Measurements from ENCODE around the gene CCDC186.

Gene CCDC186

GRCh38 chr10:114173921-114174694 lies at the start of gene CCDC186:
CCDC186 (minus strand) TSS chr10:114174203; CDS start chr10:114163268, 10,935 bp downstream.
- TF ChIP-seq EZH2phosphoT487 (IDR thresholded peaks at IDR 0.05; ENCODE audit: borderline replicate concordance, low read length) (no peak), CTCF (IDR thresholded peaks at IDR 0.05; ENCODE audit: low read depth, low read length, poor library complexity, severe bottlenecking) (no peak)
- H3K27me3 ChIP-seq (ENCODE audit: control insufficient read depth, low read length) = peaks cover 15% of the 10 kb centered on the region
- H3F3A ChIP-seq (ENCODE audit: control insufficient read depth, insufficient read depth) = no peaks in the 10 kb centered on the region
- peak within 1 kb of the TSS; percentile 97 for H3K4me2 ChIP-seq (ENCODE audit: low read length)
- H4K20me1 ChIP-seq (ENCODE audit: control insufficient read depth, insufficient read depth, low read depth, low read length) = no peaks in the 10 kb centered on the region
- peaks cover 23% of the 10 kb centered on the region for H3K4me1 ChIP-seq (ENCODE audit: control insufficient read depth, low read length)
- no peaks in the 10 kb centered on the region for H3K36me3 ChIP-seq (ENCODE audit: control insufficient read depth, low read length)
- no peaks in the 10 kb centered on the region for H3K9me3 ChIP-seq (ENCODE audit: control insufficient read depth, insufficient read depth, low read length)
- H3K27ac ChIP-seq (ENCODE audit: low read depth, low read length) = no peak within 1 kb of the TSS
- peaks cover 28% of the 10 kb centered on the region for H3K79me2 ChIP-seq (ENCODE audit: control insufficient read depth, low read length)
- no peaks in the 10 kb centered on the region for H3K9me2 ChIP-seq (replicated peaks; ENCODE audit: control insufficient read depth, low read length)
- H3K4me3 ChIP-seq (ENCODE audit: low read length) = peak within 1 kb of the TSS; percentile 99

GRCh38 chr10:114223066-114223465 lies 49.1 kb upstream of the CCDC186 start:
- Histone ChIP-seq H3K4me2 (ENCODE audit: low read length) (no peak overlapping the region), H3K9me2 (replicated peaks; ENCODE audit: control insufficient read depth, low read length) (no peaks in the 10 kb centered on the region), H3K9me3 (ENCODE audit: control insufficient read depth, insufficient read depth, low read length) (no peaks in the 10 kb centered on the region), H3K4me3 (ENCODE audit: low read length) (no peak overlapping the region), H3K36me3 (ENCODE audit: control insufficient read depth, low read length) (no peaks in the 10 kb centered on the region), H3K4me1 (ENCODE audit: control insufficient read depth, low read length) (0 out of 2 replicates have a peak, but pooled peaks cover 3% of the 10 kb centered on the region), H3F3A (ENCODE audit: control insufficient read depth, insufficient read depth) (no peaks in the 10 kb centered on the region), H3K27ac (ENCODE audit: low read depth, low read length) (no peak overlapping the region), H3K27me3 (ENCODE audit: control insufficient read depth, low read length) (0 out of 2 replicates have a peak, but pooled peaks cover 3% of the 10 kb centered on the region), H4K20me1 (ENCODE audit: control insufficient read depth, insufficient read depth, low read depth, low read length) (no peaks in the 10 kb centered on the region), H3K79me2 (ENCODE audit: control insufficient read depth, low read length) (no peaks in the 10 kb centered on the region)
- TF ChIP-seq EZH2phosphoT487 (IDR thresholded peaks at IDR 0.05; ENCODE audit: borderline replicate concordance, low read length) (no peak), CTCF (IDR thresholded peaks at IDR 0.05; ENCODE audit: low read depth, low read length, poor library complexity, severe bottlenecking) (no peak)

GRCh38 chr10:114221235-114221634 lies 47.2 kb upstream of the CCDC186 start:
- no peaks in the 10 kb centered on the region for H4K20me1 ChIP-seq (ENCODE audit: control insufficient read depth, insufficient read depth, low read depth, low read length)
- no peaks in the 10 kb centered on the region for H3K79me2 ChIP-seq (ENCODE audit: control insufficient read depth, low read length)
- H3K4me2 ChIP-seq (ENCODE audit: low read length) = no peak overlapping the region
- TF ChIP-seq EZH2phosphoT487 (IDR thresholded peaks at IDR 0.05; ENCODE audit: borderline replicate concordance, low read length) (no peak), CTCF (IDR thresholded peaks at IDR 0.05; ENCODE audit: low read depth, low read length, poor library complexity, severe bottlenecking) (no peak)
- no peaks in the 10 kb centered on the region for H3F3A ChIP-seq (ENCODE audit: control insufficient read depth, insufficient read depth)
- 0 out of 2 replicates have a peak, but pooled peaks cover 3% of the 10 kb centered on the region for H3K4me1 ChIP-seq (ENCODE audit: control insufficient read depth, low read length)
- no peak overlapping the region for H3K4me3 ChIP-seq (ENCODE audit: low read length)
- no peaks in the 10 kb centered on the region for H3K9me2 ChIP-seq (replicated peaks; ENCODE audit: control insufficient read depth, low read length)
- H3K27ac ChIP-seq (ENCODE audit: low read depth, low read length) = no peak overlapping the region
- H3K36me3 ChIP-seq (ENCODE audit: control insufficient read depth, low read length) = no peaks in the 10 kb centered on the region
- no peaks in the 10 kb centered on the region for H3K9me3 ChIP-seq (ENCODE audit: control insufficient read depth, insufficient read depth, low read length)
- peaks cover 7% of the 10 kb centered on the region; the same call in 1 of the 2 replicates for H3K27me3 ChIP-seq (ENCODE audit: control insufficient read depth, low read length)
